ENCODE data around the gene GSTP1. TPM values are rescaled to one million over a fixed set of nuclear protein-coding genes. Genes with fewer than 3 reads are reported as not detected.
A peak's percentile ranks its signal among the peaks of the same experiment; 100 is the strongest.
"Not testable (repeated sequence)": the region's sequence is repeated elsewhere in the genome, so short reads cannot be mapped to it uniquely, and the experiment has no call there.

GSTP1 gene
- total RNA-seq (2014; rRNA removed; shearing (Covaris generic)), result 436 and 441 TPM in 2 replicates

GRCh38 chr11:67583247-67584204 lies at the start of gene GSTP1:
Gene GSTP1, plus strand, starts transcription at chr11:67583812. Its CDS starts 32 bp downstream, at chr11:67583844.
- DNase-seq (ENCODE audit: low read depth), result peak; percentile 81

GRCh38 chr11:67534070-67534679 lies 49.4 kb upstream of the GSTP1 start:
- DNase-seq (ENCODE audit: low read depth), result no peak

- DNase-seq (ENCODE audit: low read depth), result no peak
Measured at GRCh38 chr11:67535561-67535960, 48.1 kb upstream of the GSTP1 start.

- DNase-seq (ENCODE audit: low read depth), result no peak
Measured at GRCh38 chr11:67538306-67538705, 45.3 kb upstream of the GSTP1 start.

GRCh38 chr11:67538823-67539505 lies 44.6 kb upstream of the GSTP1 start:
- DNase-seq (ENCODE audit: low read depth), result no peak

GRCh38 chr11:67539550-67539949 lies 44.1 kb upstream of the GSTP1 start:
- no peak for DNase-seq (ENCODE audit: low read depth)

GRCh38 chr11:67541198-67541597 lies 42.4 kb upstream of the GSTP1 start:
- no peak for DNase-seq (ENCODE audit: low read depth)

- no peak for DNase-seq (ENCODE audit: low read depth)
Measured at GRCh38 chr11:67542169-67542568, 41.4 kb upstream of the GSTP1 start.

GRCh38 chr11:67542971-67543370 lies 40.6 kb upstream of the GSTP1 start:
- no peak for DNase-seq (ENCODE audit: low read depth)

- DNase-seq (ENCODE audit: low read depth), result no peak
Measured at GRCh38 chr11:67543585-67543984, 40.0 kb upstream of the GSTP1 start.

- no peak for DNase-seq (ENCODE audit: low read depth)
Measured at GRCh38 chr11:67544616-67545242, 38.9 kb upstream of the GSTP1 start.

- DNase-seq (ENCODE audit: low read depth), result no peak
Measured at GRCh38 chr11:67545280-67545679, 38.3 kb upstream of the GSTP1 start.

GRCh38 chr11:67548112-67548511 lies 35.5 kb upstream of the GSTP1 start:
- not testable (repeated sequence) for DNase-seq (ENCODE audit: low read depth)

GRCh38 chr11:67548555-67549110 lies 35.0 kb upstream of the GSTP1 start:
- no peak for DNase-seq (ENCODE audit: low read depth)

- no peak for DNase-seq (ENCODE audit: low read depth)
Measured at GRCh38 chr11:67551127-67551526, 32.5 kb upstream of the GSTP1 start.

- DNase-seq (ENCODE audit: low read depth), result not testable (repeated sequence)
Measured at GRCh38 chr11:67551697-67552096, 31.9 kb upstream of the GSTP1 start.

- DNase-seq (ENCODE audit: low read depth), result no peak
Measured at GRCh38 chr11:67556244-67556643, 27.4 kb upstream of the GSTP1 start.

- DNase-seq (ENCODE audit: low read depth), result no peak
Measured at GRCh38 chr11:67558084-67558772, 25.4 kb upstream of the GSTP1 start.

- no peak for DNase-seq (ENCODE audit: low read depth)
Measured at GRCh38 chr11:67561971-67562619, 21.5 kb upstream of the GSTP1 start.

GRCh38 chr11:67562963-67563704 lies 20.5 kb upstream of the GSTP1 start:
- no peak for DNase-seq (ENCODE audit: low read depth)
